Choroid plexus epithelial cell (primary cell): ENCODE data around the gene ELL.

Source experiments
- DNase-seq: peaks from one replicate; pipeline ENCODE4 v3.0.0-alpha.2; 2010; ENCODE audit warnings: low read depth
- H3K4me3 ChIP-seq: 2 replicates; pipeline ENCODE4 v1.5.1; 2011; ENCODE audit warnings: low read depth, mild to moderate bottlenecking, control low read depth, low read length, moderate library complexity
- CTCF ChIP-seq: conservative IDR thresholded peaks from 2 replicates; pipeline ENCODE4 v1.5.1; 2011; ENCODE audit warnings: low read depth, mild to moderate bottlenecking, control low read depth, inconsistent platforms, low read length, moderate library complexity

The ELL gene

GRCh38 chr19:18429717-18430416 lies 92.0 kb downstream of the ELL start:
- H3K4me3 ChIP-seq = peak overlapping the region; percentile 56
- DNase-seq = peak; percentile 52
- no peak for TF ChIP-seq CTCF

GRCh38 chr19:18428787-18429674 lies 92.8 kb downstream of the ELL start:
- no peak for TF ChIP-seq CTCF
- peak overlapping the region; percentile 56 for H3K4me3 ChIP-seq

GRCh38 chr19:18428173-18428786 lies 93.6 kb downstream of the ELL start:
- H3K4me3 ChIP-seq = no peak overlapping the region
- no peak for DNase-seq
- no peak for TF ChIP-seq CTCF

More at GRCh38 chr19:18428787-18429674, 92.8 kb downstream of the ELL start:
- DNase-seq = peak; percentile 96

- TF ChIP-seq CTCF = no peak
- no peak overlapping the region for H3K4me3 ChIP-seq
- DNase-seq = no peak
These were observed 94.1 kb downstream of the ELL start for GRCh38 chr19:18427743-18428113.

- no peak for TF ChIP-seq CTCF
- no peak for DNase-seq
- no peak overlapping the region for H3K4me3 ChIP-seq
These were observed 94.7 kb downstream of the ELL start for GRCh38 chr19:18427080-18427742.

GRCh38 chr19:18426416-18426767 lies 95.5 kb downstream of the ELL start:
- no peak for DNase-seq
- no peak overlapping the region for H3K4me3 ChIP-seq
- TF ChIP-seq CTCF = no peak
